Stomach (tissue), 9 donors: ENCODE data around the gene LRP10. TPM values are rescaled to one million over a fixed set of nuclear protein-coding genes. Genes with fewer than 3 reads are reported as not detected.
"Not testable (repeated sequence)": the region's sequence is repeated elsewhere in the genome, so short reads cannot be mapped to it uniquely, and the experiment has no call there.

Experiments used
- DNase-seq, 2 donors: peaks; one replicate each; pipeline versions ENCODE4 v3.0.0 to v3.0.0-alpha.2; 2013 to 2019
- H3K27ac ChIP-seq, 5 donors: fragments of 200-600 bp in 4 of 5; sonication (generic) in 4 of 5; one replicate each; pipeline ENCODE4 v1.5.1; 2013 to 2019; ENCODE audit warnings: mild to moderate bottlenecking in 1 of 5, moderate library complexity in 1 of 5
- H3K27me3 ChIP-seq, 3 donors: fragments of 200-600 bp; sonication (generic); one replicate each; pipeline ENCODE4 v1.5.1; 2017 to 2019; ENCODE audit warnings: mixed run types in 1 of 3
- H3K36me3 ChIP-seq, 4 donors: fragments of 200-600 bp; sonication (generic); 1 replicate in 3 of 4; 2 replicates in 1 of 4; pipeline ENCODE4 v1.5.1; 2016 to 2019
- H3K4me1 ChIP-seq, 4 donors: fragments of 200-600 bp; sonication (generic); one replicate each; pipeline ENCODE4 v1.5.1; 2016 to 2019
- H3K4me3 ChIP-seq, 4 donors: fragments of 200-600 bp; sonication (generic) in 3 of 4; one replicate each; pipeline ENCODE4 v1.5.1; 2016 to 2019; ENCODE audit warnings: mild to moderate bottlenecking in 1 of 4
- H3K9me3 ChIP-seq, 4 donors: fragments of 200-600 bp; sonication (generic); one replicate each; pipeline ENCODE4 v1.5.1; 2016 to 2019
- EP300 ChIP-seq: sonication (generic); formaldehyde crosslinking; IDR thresholded peaks from one replicate; pipeline ENCODE4 v1.6.1; 2017; ENCODE audit warnings: antibody characterized with exemption
- POLR2A ChIP-seq, 4 donors: fragments of 450-650 bp; IDR thresholded peaks; one replicate each; pipeline ENCODE4 v1.6.1; 2016; ENCODE audit warnings: antibody characterized with exemption in 4 of 4, control low read depth in 2 of 4, mild to moderate bottlenecking in 1 of 4, moderate library complexity in 1 of 4
- POLR2AphosphoS5 ChIP-seq, 3 donors: sonication (generic); formaldehyde crosslinking; IDR thresholded peaks; one replicate each; pipeline ENCODE4 v1.6.1; 2016; ENCODE audit warnings: antibody characterized with exemption in 3 of 3
- WGBS, 5 donors: extraction: QIAGEN DNeasy Blood & Tissue Kit in 3 of 5; methylation state at CpG; one replicate each; pipeline versions ENCODE4 v1.1.5 to v1.1.7; 2013 to 2018; 5-methylcytosine and 5-hydroxymethylcytosine counted together
- intact Hi-C: fragments of 100-400 bp; cut with DNase I; formaldehyde crosslinking; loops from one replicate; pipeline ENCODE4 v1.15.1; 2023; ENCODE audit warnings: low total_unique reads
- polyA plus RNA-seq, 3 donors: library from polyadenylated mRNA; stranded (reverse); fragments of 200-250 nt; gene quantifications; one replicate each; pipeline ENCODE4 v1.2.3, GENCODE V29; 2013
- total RNA-seq, 5 donors: library from RNA; depleted of rRNA; stranded (reverse); fragments of >200 nt; gene quantifications; one replicate each; pipeline versions ENCODE4 v1.1.0 to v1.2.3, GENCODE V29; 2014 to 2016
- TF ChIP-seq, protein P1 (sequence below), 7 experiments: fragments of 450-650 bp in 4 of 7; fragments of 200-600 bp in 3 of 7; sonication (generic) in 3 of 7; IDR thresholded peaks; one replicate each; pipeline ENCODE4 v1.5.1; 2016 to 2019; ENCODE audit warnings: antibody characterized with exemption in 7 of 7, control low read depth in 2 of 7, mild to moderate bottlenecking in 1 of 7
- donor health status: healthy with polysubstance abuse.
- donor health status: Bipolar disorder and iron deficiency.
- donor health status: healthy.

Gene LRP10
- total and polyA plus RNA-seq, 8 donors, result 25.1 to 277 (median 63.6) TPM

GRCh38 chr14:22824711-22825359, 46.7 kb upstream of the LRP10 start:
- WGBS, 5 donors, result 62 to 71% (median 67%) methylated on average over 8 of the region's 8 CpGs
- H3K27ac ChIP-seq, result peak overlapping the region in 1 of 5 donors; percentile 7
- no peak overlapping the region for H3K4me3 ChIP-seq

GRCh38 chr14:22829076-22829660, 42.4 kb upstream of the LRP10 start:
- 75 to 84% (median 82%) methylated on average over 10 to 12 of the region's 12 CpGs for WGBS, 5 donors
- H3K4me3 ChIP-seq, result peak overlapping the region; percentile 64 to 95 (median 88)
- DNase-seq, H3K9me3 ChIP-seq, H3K27me3 ChIP-seq, intact Hi-C loops: not testable (repeated sequence)
- peaks cover 3 to 22% (median 12%) of the 10 kb centered on the region in 4 donors for H3K36me3 ChIP-seq
- H3K27ac ChIP-seq, result peak overlapping the region; percentile 83 to 93 (median 85)
- H3K4me1 ChIP-seq, result peaks cover 8 to 29% (median 19%) of the 10 kb centered on the region in 4 donors

More at GRCh38 chr14:22824711-22825359, 46.7 kb upstream of the LRP10 start:
- Histone ChIP-seq H3K4me1 (peaks cover 22 to 55% (median 47%) of the 10 kb centered on the region in 4 donors), H3K9me3 (no peaks in the 10 kb centered on the region), H3K27me3 (no peaks in the 10 kb centered on the region), H3K36me3 (no peaks in the 10 kb centered on the region)
- no peak for TF ChIP-seq POLR2A (IDR thresholded peaks at IDR 0.05)
- TF ChIP-seq POLR2AphosphoS5 (IDR thresholded peaks at IDR 0.05), result no peak
- no peak for TF ChIP-seq EP300
- TF ChIP-seq, protein P1, sequence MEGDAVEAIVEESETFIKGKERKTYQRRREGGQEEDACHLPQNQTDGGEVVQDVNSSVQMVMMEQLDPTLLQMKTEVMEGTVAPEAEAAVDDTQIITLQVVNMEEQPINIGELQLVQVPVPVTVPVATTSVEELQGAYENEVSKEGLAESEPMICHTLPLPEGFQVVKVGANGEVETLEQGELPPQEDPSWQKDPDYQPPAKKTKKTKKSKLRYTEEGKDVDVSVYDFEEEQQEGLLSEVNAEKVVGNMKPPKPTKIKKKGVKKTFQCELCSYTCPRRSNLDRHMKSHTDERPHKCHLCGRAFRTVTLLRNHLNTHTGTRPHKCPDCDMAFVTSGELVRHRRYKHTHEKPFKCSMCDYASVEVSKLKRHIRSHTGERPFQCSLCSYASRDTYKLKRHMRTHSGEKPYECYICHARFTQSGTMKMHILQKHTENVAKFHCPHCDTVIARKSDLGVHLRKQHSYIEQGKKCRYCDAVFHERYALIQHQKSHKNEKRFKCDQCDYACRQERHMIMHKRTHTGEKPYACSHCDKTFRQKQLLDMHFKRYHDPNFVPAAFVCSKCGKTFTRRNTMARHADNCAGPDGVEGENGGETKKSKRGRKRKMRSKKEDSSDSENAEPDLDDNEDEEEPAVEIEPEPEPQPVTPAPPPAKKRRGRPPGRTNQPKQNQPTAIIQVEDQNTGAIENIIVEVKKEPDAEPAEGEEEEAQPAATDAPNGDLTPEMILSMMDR (IDR thresholded peaks at IDR 0.05), result no peak
- intact Hi-C loops, result no loop called here
- DNase-seq, result peak in 1 of 2 donors; percentile 76

- 0 to 1% (median 0%) methylated on average over 29 to 41 of the region's 41 CpGs for WGBS, 5 donors
Measured at GRCh38 chr14:22829661-22830442, 41.7 kb upstream of the LRP10 start, which contains the start of gene MRPL52. MRPL52 (plus strand) TSS chr14:22829887; CDS start chr14:22829913, 26 bp downstream.

DNA sequence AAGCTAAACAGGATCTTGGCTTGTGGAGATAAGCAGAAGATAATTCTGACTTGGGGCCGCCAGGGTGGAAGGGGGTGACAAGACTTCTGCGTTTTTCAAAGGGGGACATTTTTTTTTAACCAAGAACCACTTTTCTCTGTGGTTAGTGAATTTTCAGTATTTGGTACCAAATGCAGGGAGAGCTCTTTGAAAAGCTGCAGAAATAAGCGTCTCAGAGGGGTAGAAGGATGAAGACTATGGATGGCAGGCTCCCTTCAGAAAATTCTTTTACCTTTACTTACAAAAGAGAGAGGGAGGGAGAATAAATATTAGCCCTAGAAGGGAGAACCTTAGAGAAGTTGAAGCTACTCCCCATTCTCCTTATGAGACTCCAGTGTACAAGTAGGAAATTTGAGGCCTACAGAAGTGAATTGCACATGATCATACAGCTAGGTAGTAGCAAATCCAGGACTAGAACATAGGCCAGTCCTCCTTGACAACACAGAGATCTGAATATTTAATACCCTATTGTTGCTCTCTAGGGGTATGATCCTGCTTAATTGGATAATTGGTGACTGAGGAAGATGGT, 41.0 kb upstream of the LRP10 start:
- intact Hi-C loops, result no loop called here
- Histone ChIP-seq H3K27me3 (no peaks in the 10 kb centered on the region), H3K36me3 (peaks cover 7 to 35% (median 23%) of the 10 kb centered on the region in 4 donors), H3K9me3 (no peaks in the 10 kb centered on the region), H3K4me1 (peaks cover 8 to 23% (median 16%) of the 10 kb centered on the region in 4 donors), H3K4me3 (peak overlapping the region; percentile 64 to 95 (median 88)), H3K27ac (peak overlapping the region in 4 of 5 donors; percentile 83 to 93 (median 86))
- WGBS, 5 donors, result 10 to 20% (median 16%) methylated on average over 3 of the region's 3 CpGs
- TF ChIP-seq, protein P1 (IDR thresholded peaks at IDR 0.05), result no peak
- no peak for TF ChIP-seq POLR2AphosphoS5 (IDR thresholded peaks at IDR 0.05)
- TF ChIP-seq EP300, result no peak
- DNase-seq, result no peak

More at GRCh38 chr14:22829661-22830442, 41.7 kb upstream of the LRP10 start, which contains the start of gene MRPL52:
- Histone ChIP-seq H3K4me3 (peak within 1 kb of the TSS; percentile 64 to 95 (median 88)), H3K9me3 (no peaks in the 10 kb centered on the region), H3K27ac (peak within 1 kb of the TSS; percentile 83 to 93 (median 85)), H3K4me1 (peaks cover 8 to 23% (median 17%) of the 10 kb centered on the region in 4 donors), H3K27me3 (no peaks in the 10 kb centered on the region), H3K36me3 (peaks cover 7 to 29% (median 19%) of the 10 kb centered on the region in 4 donors)
- TF ChIP-seq POLR2A (IDR thresholded peaks at IDR 0.05), result no peak
- TF ChIP-seq, protein P1 (IDR thresholded peaks at IDR 0.05), result peak in 1 of 7 experiments; percentile 19
- TF ChIP-seq EP300, result no peak
- TF ChIP-seq POLR2AphosphoS5 (IDR thresholded peaks at IDR 0.05), result peak; percentile 39 to 85 (median 48)
- peak; percentile 90 to 97 for DNase-seq
- intact Hi-C loops, result no loop called here
